ENCODE results near the gene ZNF579.

GRCh38 chr19:55579766-55580621, 654 bp downstream of the ZNF579 start:
- TF ChIP-seq CTCF (IDR thresholded peaks at IDR 0.05; ENCODE audit: insufficient read depth, low read depth, low read length) (no peak), EZH2 (IDR thresholded peaks at IDR 0.05; ENCODE audit: insufficient read depth, low read length) (no peak)

Measured in astrocyte (in vitro differentiated cells and primary cell).